Body of pancreas (tissue), 4 donors: ENCODE measurements around the gene PLEKHA8. TPM values are rescaled to one million over a fixed set of nuclear protein-coding genes. Genes with fewer than 3 reads are reported as not detected.

Experiments used
- ATAC-seq: fragments of 150-250 bp; one replicate; pipeline ENCODE4 v1.9.1; 2016
- DNase-seq, 4 donors: peaks; one replicate each; pipeline ENCODE4 v3.0.0-alpha.2; 2019
- H3K27ac ChIP-seq, 4 donors: fragments of 200-600 bp; sonication (generic); 1 replicate in 3 of 4; 2 replicates in 1 of 4; pipeline versions ENCODE4 v1.5.1 to v1.6.1; 2016 to 2019; ENCODE audit warnings: mild to moderate bottlenecking in 1 of 4, mixed read lengths in 1 of 4, moderate library complexity in 1 of 4
- H3K27me3 ChIP-seq, 2 donors: fragments of 200-600 bp; sonication (generic); one replicate each; pipeline ENCODE4 v1.6.0; 2016; ENCODE audit warnings: mild to moderate bottlenecking in 1 of 2
- H3K36me3 ChIP-seq, 2 donors: fragments of 200-600 bp; sonication (generic); replicated peaks in 1 of 2; 2 replicates each; pipeline ENCODE4 v1.5.1; 2016; ENCODE audit warnings: low read depth in 2 of 2; ENCODE audit not compliant: insufficient read depth in 1 of 2
- H3K4me1 ChIP-seq: fragments of 200-600 bp; sonication (generic); one replicate; pipeline ENCODE4 v1.6.0; 2016
- H3K4me3 ChIP-seq, 2 donors: fragments of 200-600 bp; sonication (generic); 1 replicate in 1 of 2; 2 replicates in 1 of 2; pipeline ENCODE4 v1.5.1; 2016 to 2019
- H3K9me3 ChIP-seq, 3 donors: fragments of 200-600 bp; sonication (generic); 1 replicate in 2 of 3; 2 replicates in 1 of 3; pipeline ENCODE4 v1.5.1; 2016
- CTCF ChIP-seq, 7 experiments: fragments of 450-650 bp in 4 of 7; fragments of 200-600 bp in 3 of 7; sonication (generic) in 3 of 7; IDR thresholded peaks; one replicate each; pipeline ENCODE4 v1.5.1; 2016 to 2019; ENCODE audit warnings: antibody characterized with exemption in 7 of 7
- POLR2A ChIP-seq, 3 donors: fragments of 450-650 bp; IDR thresholded peaks; one replicate each; pipeline ENCODE4 v1.6.1; 2016; ENCODE audit warnings: antibody characterized with exemption in 3 of 3, mild to moderate bottlenecking in 2 of 3
- WGBS, 2 donors: methylation state at CpG; one replicate each; pipeline ENCODE4 v1.1.5; 2017; 5-methylcytosine and 5-hydroxymethylcytosine counted together
- intact Hi-C: fragments of 100-400 bp; cut with DNase I; formaldehyde crosslinking; loops from one replicate; pipeline ENCODE4 v1.15.1; 2023
- total RNA-seq, 2 donors: library from RNA; depleted of rRNA; stranded (reverse); fragments of >200 nt; gene quantifications; one replicate each; pipeline ENCODE4 v1.1.0, GENCODE V29; 2016

Gene PLEKHA8
- total RNA-seq, 2 donors from 2014 or later: 6.7 to 8.2 TPM

GRCh38 chr7:30003098-30003497 is 25.1 kb upstream of the PLEKHA8 start:
- Histone ChIP-seq H3K4me3 (no peak overlapping the region), H3K27ac (no peak overlapping the region), H3K9me3 (no peaks in the 10 kb centered on the region), H3K27me3 (no peaks in the 10 kb centered on the region), H3K36me3 (no peaks in the 10 kb centered on the region), H3K4me1 (no peaks in the 10 kb centered on the region)
- WGBS, 2 donors: 52 to 64% methylated on average over 6 of the region's 6 CpGs
- no peak for ATAC-seq
- intact Hi-C loops: no loop called here
- TF ChIP-seq CTCF (IDR thresholded peaks at IDR 0.05): no peak
- TF ChIP-seq POLR2A (IDR thresholded peaks at IDR 0.05): no peak
- DNase-seq: no peak

- Histone ChIP-seq H3K4me1 (no peaks in the 10 kb centered on the region), H3K36me3 (peaks cover 0 to 3% of the 10 kb centered on the region in 2 donors), H3K27me3 (no peaks in the 10 kb centered on the region), H3K4me3 (no peak overlapping the region), H3K27ac (no peak overlapping the region), H3K9me3 (no peaks in the 10 kb centered on the region)
- no peak for DNase-seq
- ATAC-seq: no peak
- 53 to 55% methylated on average over 3 of the region's 3 CpGs for WGBS, 2 donors
- TF ChIP-seq CTCF (IDR thresholded peaks at IDR 0.05): no peak
- no peak for TF ChIP-seq POLR2A (IDR thresholded peaks at IDR 0.05)
- intact Hi-C loops: no loop called here
These were observed 22.7 kb upstream of the PLEKHA8 start for GRCh38 chr7:30005464-30005863.

DNA sequence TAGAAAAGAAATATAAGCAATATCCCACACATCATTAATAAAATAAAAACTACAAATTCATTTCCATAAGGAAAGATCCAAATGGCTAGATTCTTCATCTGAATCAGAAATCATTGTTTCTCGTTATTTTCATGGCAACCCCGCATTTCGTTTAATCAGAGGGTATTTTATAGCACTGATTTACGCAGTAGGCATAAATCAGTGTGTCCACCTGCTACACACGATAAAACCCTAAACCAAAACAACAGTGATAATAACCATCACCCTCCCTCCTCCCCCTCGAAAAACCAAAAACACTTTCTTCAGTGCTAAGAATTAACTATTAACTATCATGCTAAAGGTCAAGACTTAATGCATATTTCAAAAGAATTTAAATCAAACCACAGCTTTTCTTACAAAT is 18.2 kb upstream of the PLEKHA8 start:
- DNase-seq (no peak), ATAC-seq (no peak)
- Histone ChIP-seq H3K27ac (no peak overlapping the region), H3K4me1 (no peaks in the 10 kb centered on the region), H3K27me3 (no peaks in the 10 kb centered on the region), H3K4me3 (no peak overlapping the region), H3K36me3 (peaks cover 1 to 3% of the 10 kb centered on the region in 2 donors), H3K9me3 (no peaks in the 10 kb centered on the region)
- WGBS, 2 donors: 82 to 83% methylated on average over 6 of the region's 6 CpGs
- TF ChIP-seq POLR2A (IDR thresholded peaks at IDR 0.05): no peak
- no peak for TF ChIP-seq CTCF (IDR thresholded peaks at IDR 0.05)
- intact Hi-C loops: no loop called here

- no peak for TF ChIP-seq POLR2A (IDR thresholded peaks at IDR 0.05)
- TF ChIP-seq CTCF (IDR thresholded peaks at IDR 0.05): peak in 1 of 7 experiments; percentile 16
- intact Hi-C loops: no loop called here
- Histone ChIP-seq H3K4me3 (no peak overlapping the region), H3K27ac (no peak overlapping the region), H3K36me3 (peaks cover 3 to 4% of the 10 kb centered on the region in 2 donors), H3K4me1 (no peaks in the 10 kb centered on the region), H3K9me3 (no peaks in the 10 kb centered on the region), H3K27me3 (no peaks in the 10 kb centered on the region)
- DNase-seq (no peak), ATAC-seq (no peak)
- 46 to 55% methylated on average over 3 of the region's 3 CpGs for WGBS, 2 donors
These were observed 15.5 kb upstream of the PLEKHA8 start for GRCh38 chr7:30012757-30013156.

- Histone ChIP-seq H3K27ac (no peak overlapping the region), H3K36me3 (peaks cover 0 to 4% of the 10 kb centered on the region in 2 donors), H3K4me3 (no peak overlapping the region), H3K27me3 (no peaks in the 10 kb centered on the region), H3K9me3 (no peaks in the 10 kb centered on the region), H3K4me1 (peaks cover 5% of the 10 kb centered on the region)
- no peak for DNase-seq
- no peak for ATAC-seq
- no peak for TF ChIP-seq CTCF (IDR thresholded peaks at IDR 0.05)
- TF ChIP-seq POLR2A (IDR thresholded peaks at IDR 0.05): no peak
- intact Hi-C loops: no loop called here
These were observed 9.8 kb upstream of the PLEKHA8 start for GRCh38 chr7:30018451-30018850.
